Omental fat pad (tissue), 4 donors: Measurements from ENCODE around the gene WFIKKN1. TPM values are rescaled to one million over a fixed set of nuclear protein-coding genes. Genes with fewer than 3 reads are reported as not detected.

Source experiments
- ATAC-seq: fragments of 150-250 bp; one replicate; pipeline ENCODE4 v1.9.1; 2016; ENCODE audit warnings: mild to moderate bottlenecking, moderate library complexity; ENCODE audit not compliant: low FRiP score
- DNase-seq: peaks from one replicate; pipeline ENCODE4 v3.0.0-alpha.2; 2019; ENCODE audit warnings: low spot score
- total RNA-seq, 4 donors: library from RNA; depleted of rRNA; stranded (reverse); fragments of >200 nt; gene quantifications; one replicate each; pipeline ENCODE4 v1.1.0, GENCODE V29; 2016
- TF ChIP-seq, protein P1 (sequence below), 3 donors: fragments of 450-650 bp; IDR thresholded peaks; one replicate each; pipeline ENCODE4 v1.5.1; 2016 to 2017; ENCODE audit warnings: antibody characterized with exemption in 3 of 3, mild to moderate bottlenecking in 3 of 3, moderate library complexity in 2 of 3

WFIKKN1 gene
- total RNA-seq, 4 donors from 2014 or later = 0.19 to 0.63 (median 0.25) TPM; not detected in 1

DNA sequence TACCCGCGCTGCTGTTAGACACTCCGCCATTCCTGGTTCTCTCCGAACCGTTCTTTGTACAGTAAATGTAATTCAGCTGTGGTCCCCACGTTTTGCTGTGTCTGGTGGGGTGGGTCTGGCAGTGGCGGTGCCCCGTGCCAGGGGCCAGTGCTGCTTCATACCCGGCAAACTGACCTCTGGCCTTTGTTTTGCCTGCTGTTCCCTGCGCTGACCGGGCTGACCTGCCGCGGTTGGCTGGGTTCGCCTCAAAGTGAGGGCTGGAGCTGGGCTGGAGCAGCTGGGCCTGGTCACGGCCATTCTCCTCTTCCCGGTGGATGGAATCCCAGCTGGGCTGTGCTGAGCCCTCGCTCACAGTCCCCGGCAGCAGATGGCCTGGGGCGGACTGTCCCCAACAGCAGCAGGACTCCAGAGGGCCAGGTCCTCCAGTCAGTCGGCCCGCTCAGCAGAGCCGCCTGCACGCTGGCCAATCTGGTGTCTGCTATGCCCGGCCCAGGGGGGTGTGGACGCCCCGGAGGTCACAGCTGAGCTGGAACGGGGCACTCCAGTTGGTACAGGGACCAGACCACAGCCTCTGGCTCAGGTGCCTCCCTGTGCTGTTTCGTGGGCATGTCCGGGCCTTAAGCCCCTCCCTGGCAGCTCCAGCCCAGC is 1.5 kb upstream of the WFIKKN1 start:
- DNase-seq (no peak), ATAC-seq (no peak)
- TF ChIP-seq, protein P1, sequence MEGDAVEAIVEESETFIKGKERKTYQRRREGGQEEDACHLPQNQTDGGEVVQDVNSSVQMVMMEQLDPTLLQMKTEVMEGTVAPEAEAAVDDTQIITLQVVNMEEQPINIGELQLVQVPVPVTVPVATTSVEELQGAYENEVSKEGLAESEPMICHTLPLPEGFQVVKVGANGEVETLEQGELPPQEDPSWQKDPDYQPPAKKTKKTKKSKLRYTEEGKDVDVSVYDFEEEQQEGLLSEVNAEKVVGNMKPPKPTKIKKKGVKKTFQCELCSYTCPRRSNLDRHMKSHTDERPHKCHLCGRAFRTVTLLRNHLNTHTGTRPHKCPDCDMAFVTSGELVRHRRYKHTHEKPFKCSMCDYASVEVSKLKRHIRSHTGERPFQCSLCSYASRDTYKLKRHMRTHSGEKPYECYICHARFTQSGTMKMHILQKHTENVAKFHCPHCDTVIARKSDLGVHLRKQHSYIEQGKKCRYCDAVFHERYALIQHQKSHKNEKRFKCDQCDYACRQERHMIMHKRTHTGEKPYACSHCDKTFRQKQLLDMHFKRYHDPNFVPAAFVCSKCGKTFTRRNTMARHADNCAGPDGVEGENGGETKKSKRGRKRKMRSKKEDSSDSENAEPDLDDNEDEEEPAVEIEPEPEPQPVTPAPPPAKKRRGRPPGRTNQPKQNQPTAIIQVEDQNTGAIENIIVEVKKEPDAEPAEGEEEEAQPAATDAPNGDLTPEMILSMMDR (IDR thresholded peaks at IDR 0.05) = no peak

DNA sequence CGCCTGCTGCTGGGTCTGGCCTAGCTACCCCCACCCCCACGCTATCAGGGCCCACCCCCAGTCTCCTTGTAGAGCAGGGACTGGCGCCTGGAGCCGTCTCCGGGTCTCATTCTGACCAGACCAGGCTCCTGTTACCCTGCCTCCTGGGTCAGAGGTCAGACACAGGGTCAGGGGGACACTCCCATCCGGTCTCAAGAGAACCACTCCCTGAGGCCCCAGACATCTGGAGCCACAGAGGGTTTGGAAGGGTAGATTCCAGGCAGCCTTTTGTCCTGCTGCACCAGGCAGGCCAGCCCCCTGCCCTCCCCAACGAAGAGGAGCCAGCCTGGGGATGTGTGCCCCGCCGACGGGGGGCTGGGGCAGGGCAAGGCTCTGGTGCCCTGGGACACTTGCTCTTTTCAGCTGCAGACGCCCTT is 944 bp upstream of the WFIKKN1 start:
- ATAC-seq (no peak), DNase-seq (no peak)
- TF ChIP-seq, protein P1 (IDR thresholded peaks at IDR 0.05) = no peak

DNA sequence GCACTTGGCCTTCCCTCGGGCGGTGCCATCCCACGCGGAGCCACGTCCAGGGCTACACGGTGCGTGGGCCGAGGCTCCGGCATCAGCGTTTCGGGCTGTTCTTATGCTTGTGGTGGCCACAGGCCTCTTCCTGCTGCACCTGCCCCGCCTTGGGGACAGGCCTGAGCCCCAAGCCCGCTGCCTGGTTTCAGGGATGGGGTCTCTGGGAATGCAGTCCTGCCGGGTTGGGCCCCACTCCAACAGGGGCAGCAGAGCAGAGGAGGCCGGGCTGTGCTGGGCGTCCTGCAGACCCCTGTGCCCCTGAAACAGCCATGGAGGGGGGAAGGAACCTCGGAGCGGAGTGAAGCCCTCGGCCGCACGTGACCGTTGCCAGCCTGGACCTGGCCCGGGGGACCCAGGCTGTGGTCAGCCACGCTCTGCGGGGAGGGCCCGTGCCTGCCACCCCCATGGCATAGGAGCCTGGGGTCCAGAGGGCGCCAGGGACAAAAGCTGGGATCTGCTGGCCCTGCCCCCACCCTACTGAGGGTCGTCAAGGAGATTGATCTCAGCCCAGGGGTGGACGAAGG is 453 bp upstream of the WFIKKN1 start:
- ATAC-seq (no peak), DNase-seq (no peak)
- TF ChIP-seq, protein P1 (IDR thresholded peaks at IDR 0.05) = no peak

DNA sequence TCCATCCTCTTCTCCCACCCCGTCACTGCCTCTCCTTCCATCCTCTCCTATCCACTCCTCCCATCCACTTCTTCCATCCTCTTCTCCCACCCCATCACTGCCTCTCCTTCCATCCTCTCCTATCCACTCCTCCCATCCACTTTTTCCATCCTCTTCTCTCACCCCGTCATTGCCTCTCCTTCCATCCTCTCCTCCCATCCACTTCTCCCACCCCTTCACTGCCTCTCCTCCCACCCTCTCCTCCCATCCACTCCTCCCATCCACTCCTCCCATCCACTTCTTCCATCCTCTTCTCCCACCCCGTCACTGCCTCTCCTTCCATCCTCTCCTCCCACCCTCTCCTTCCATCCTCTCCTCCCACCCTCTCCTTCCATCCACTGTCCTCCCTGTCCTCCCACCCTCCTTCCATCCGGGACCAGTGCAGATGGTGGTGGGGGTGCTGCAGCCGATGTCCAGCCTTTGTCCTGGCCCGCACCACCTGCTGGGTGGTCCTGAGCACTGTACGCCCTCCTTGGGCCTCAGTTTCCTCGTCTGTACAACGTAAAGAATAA is 1.1 kb downstream of the WFIKKN1 start:
- TF ChIP-seq, protein P1 (IDR thresholded peaks at IDR 0.05) = no peak
- DNase-seq = no peak
- ATAC-seq = no peak

DNA sequence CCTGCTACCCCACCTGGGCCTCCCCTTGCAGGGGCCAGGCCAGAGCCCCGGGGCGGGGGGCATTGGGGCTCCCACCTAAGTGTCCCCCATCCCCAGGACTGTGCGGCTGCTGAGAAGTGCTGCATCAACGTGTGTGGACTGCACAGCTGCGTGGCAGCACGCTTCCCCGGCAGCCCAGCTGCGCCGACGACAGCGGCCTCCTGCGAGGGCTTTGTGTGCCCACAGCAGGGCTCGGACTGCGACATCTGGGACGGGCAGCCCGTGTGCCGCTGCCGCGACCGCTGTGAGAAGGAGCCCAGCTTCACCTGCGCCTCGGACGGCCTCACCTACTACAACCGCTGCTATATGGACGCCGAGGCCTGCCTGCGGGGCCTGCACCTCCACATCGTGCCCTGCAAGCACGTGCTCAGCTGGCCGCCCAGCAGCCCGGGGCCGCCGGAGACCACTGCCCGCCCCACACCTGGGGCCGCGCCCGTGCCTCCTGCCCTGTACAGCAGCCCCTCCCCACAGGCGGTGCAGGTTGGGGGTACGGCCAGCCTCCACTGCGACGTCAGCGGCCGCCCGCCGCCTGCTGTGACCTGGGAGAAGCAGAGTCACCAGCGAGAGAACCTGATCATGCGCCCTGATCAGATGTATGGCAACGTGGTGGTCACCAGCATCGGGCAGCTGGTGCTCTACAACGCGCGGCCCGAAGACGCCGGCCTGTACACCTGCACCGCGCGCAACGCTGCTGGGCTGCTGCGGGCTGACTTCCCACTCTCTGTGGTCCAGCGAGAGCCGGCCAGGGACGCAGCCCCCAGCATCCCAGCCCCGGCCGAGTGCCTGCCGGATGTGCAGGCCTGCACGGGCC is 1.9 kb downstream of the WFIKKN1 start:
- DNase-seq (no peak), ATAC-seq (no peak)
- TF ChIP-seq, protein P1 (IDR thresholded peaks at IDR 0.05) = no peak

DNA sequence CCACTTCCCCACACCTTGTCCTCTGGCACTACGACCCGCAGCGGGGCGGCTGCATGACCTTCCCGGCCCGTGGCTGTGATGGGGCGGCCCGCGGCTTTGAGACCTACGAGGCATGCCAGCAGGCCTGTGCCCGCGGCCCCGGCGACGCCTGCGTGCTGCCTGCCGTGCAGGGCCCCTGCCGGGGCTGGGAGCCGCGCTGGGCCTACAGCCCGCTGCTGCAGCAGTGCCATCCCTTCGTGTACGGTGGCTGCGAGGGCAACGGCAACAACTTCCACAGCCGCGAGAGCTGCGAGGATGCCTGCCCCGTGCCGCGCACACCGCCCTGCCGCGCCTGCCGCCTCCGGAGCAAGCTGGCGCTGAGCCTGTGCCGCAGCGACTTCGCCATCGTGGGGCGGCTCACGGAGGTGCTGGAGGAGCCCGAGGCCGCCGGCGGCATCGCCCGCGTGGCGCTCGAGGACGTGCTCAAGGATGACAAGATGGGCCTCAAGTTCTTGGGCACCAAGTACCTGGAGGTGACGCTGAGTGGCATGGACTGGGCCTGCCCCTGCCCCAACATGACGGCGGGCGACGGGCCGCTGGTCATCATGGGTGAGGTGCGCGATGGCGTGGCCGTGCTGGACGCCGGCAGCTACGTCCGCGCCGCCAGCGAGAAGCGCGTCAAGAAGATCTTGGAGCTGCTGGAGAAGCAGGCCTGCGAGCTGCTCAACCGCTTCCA is 2.7 kb downstream of the WFIKKN1 start:
- ATAC-seq (no peak), DNase-seq (no peak)
- TF ChIP-seq, protein P1 (IDR thresholded peaks at IDR 0.05) = no peak
